DOHH2 (cell line): ENCODE measurements around the gene CACNA1I.

Experiments used
- H3F3A ChIP-seq: fragments of 200-600 bp; sonication (generic), shearing (Covaris generic); 2 replicates; pipeline ENCODE4 v1.6.0; 2016; ENCODE audit warnings: antibody characterized with exemption, mild to moderate bottlenecking; ENCODE audit not compliant: control insufficient read depth, insufficient read depth
- H3K27ac ChIP-seq: fragments of 200-600 bp; sonication (generic); 2 replicates; pipeline ENCODE4 v1.5.1; 2014; ENCODE audit warnings: low read depth, mild to moderate bottlenecking, low read length, moderate library complexity
- H3K27me3 ChIP-seq: fragments of 200-600 bp; sonication (generic); 2 replicates; pipeline ENCODE4 v1.6.1; 2014; ENCODE audit warnings: mild to moderate bottlenecking, low read length, mixed read lengths; ENCODE audit not compliant: control insufficient read depth
- H3K36me3 ChIP-seq: fragments of 200-600 bp; sonication (generic); 2 replicates; pipeline ENCODE4 v1.6.1; 2014; ENCODE audit warnings: mild to moderate bottlenecking, low read length, moderate library complexity, mixed read lengths; ENCODE audit not compliant: control insufficient read depth
- H3K4me1 ChIP-seq: fragments of 200-600 bp; sonication (generic); 2 replicates; pipeline ENCODE4 v1.6.1; 2014; ENCODE audit warnings: mild to moderate bottlenecking, low read length, mixed read lengths; ENCODE audit not compliant: control insufficient read depth
- H3K4me2 ChIP-seq: fragments of 200-600 bp; sonication (generic); 2 replicates; pipeline ENCODE4 v1.6.0; 2014; ENCODE audit warnings: mild to moderate bottlenecking, low read length, moderate library complexity
- H3K4me3 ChIP-seq: fragments of 200-600 bp; sonication (generic); 2 replicates; pipeline ENCODE4 v1.5.1; 2014; ENCODE audit warnings: mild to moderate bottlenecking, low read length, mixed read lengths
- H3K79me2 ChIP-seq: fragments of 200-600 bp; sonication (generic); 2 replicates; pipeline ENCODE4 v1.6.1; 2014; ENCODE audit warnings: mild to moderate bottlenecking, low read length, mixed read lengths; ENCODE audit not compliant: control insufficient read depth
- H3K9me2 ChIP-seq: fragments of 200-600 bp; sonication (generic); replicated peaks from 2 replicates; pipeline ENCODE4 v1.6.1; 2014; ENCODE audit warnings: mild to moderate bottlenecking, low read length, mixed read lengths; ENCODE audit not compliant: control insufficient read depth
- H3K9me3 ChIP-seq: fragments of 200-600 bp; sonication (generic); 2 replicates; pipeline ENCODE4 v1.6.1; 2014; ENCODE audit warnings: antibody characterized with exemption, low read length, mixed read lengths; ENCODE audit not compliant: control insufficient read depth, insufficient read depth
- H4K20me1 ChIP-seq: fragments of 200-600 bp; sonication (generic); 2 replicates; pipeline ENCODE4 v1.6.0; 2014; ENCODE audit warnings: low read depth, mild to moderate bottlenecking, antibody characterized with exemption, low read length, moderate library complexity; ENCODE audit not compliant: control insufficient read depth, insufficient read depth
- EZH2phosphoT487 ChIP-seq: fragments of 200-600 bp; sonication (generic); IDR thresholded peaks from 2 replicates; pipeline ENCODE4 v1.6.1; 2017; ENCODE audit warnings: borderline replicate concordance, mild to moderate bottlenecking, antibody characterized with exemption, low read length, moderate library complexity, mixed read lengths
- TF ChIP-seq, protein P1 (sequence below): fragments of 200-600 bp; sonication (generic); IDR thresholded peaks from one replicate; pipeline ENCODE4 v1.5.1; 2014; ENCODE audit warnings: antibody characterized with exemption, mild to moderate bottlenecking, low read depth, low read length; ENCODE audit not compliant: poor library complexity, severe bottlenecking

Gene CACNA1I

DNA sequence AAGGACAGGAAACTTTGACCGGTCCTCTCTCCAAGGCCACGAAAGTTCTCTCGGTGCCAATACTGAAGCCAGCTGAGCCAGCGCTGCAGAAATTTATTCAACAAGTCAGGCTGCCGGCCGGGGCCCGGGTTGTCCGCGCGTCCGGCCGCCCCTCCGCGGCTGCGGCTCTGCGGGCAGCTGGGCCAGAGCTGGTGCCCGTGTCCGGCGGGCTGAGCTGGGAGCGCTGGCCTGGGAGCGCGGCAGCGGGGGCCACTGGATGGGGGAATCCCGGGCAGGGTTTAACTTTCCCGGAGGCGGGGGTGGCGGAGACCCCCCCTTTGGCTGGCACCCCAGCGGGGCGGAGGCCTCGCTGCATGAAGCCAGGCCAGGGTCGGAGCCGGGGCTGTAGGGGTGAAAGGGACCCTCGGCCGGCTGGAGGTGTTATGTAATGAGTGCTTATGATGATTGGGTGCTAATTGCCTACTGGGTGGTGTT, 12.3 kb upstream of the CACNA1I start:
- Histone ChIP-seq H3K4me2 (no peak overlapping the region), H3K27me3 (peaks cover 5% of the 10 kb centered on the region; the same call in 1 of the 2 replicates), H3K4me3 (no peak overlapping the region)

GRCh38 chr22:39558950-39559349, 11.6 kb upstream of the CACNA1I start:
- no peaks in the 10 kb centered on the region for H3K9me2 ChIP-seq
- H3K4me3 ChIP-seq = no peak overlapping the region
- no peak for TF ChIP-seq EZH2phosphoT487
- TF ChIP-seq, protein P1, sequence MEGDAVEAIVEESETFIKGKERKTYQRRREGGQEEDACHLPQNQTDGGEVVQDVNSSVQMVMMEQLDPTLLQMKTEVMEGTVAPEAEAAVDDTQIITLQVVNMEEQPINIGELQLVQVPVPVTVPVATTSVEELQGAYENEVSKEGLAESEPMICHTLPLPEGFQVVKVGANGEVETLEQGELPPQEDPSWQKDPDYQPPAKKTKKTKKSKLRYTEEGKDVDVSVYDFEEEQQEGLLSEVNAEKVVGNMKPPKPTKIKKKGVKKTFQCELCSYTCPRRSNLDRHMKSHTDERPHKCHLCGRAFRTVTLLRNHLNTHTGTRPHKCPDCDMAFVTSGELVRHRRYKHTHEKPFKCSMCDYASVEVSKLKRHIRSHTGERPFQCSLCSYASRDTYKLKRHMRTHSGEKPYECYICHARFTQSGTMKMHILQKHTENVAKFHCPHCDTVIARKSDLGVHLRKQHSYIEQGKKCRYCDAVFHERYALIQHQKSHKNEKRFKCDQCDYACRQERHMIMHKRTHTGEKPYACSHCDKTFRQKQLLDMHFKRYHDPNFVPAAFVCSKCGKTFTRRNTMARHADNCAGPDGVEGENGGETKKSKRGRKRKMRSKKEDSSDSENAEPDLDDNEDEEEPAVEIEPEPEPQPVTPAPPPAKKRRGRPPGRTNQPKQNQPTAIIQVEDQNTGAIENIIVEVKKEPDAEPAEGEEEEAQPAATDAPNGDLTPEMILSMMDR = no peak
- H3K4me1 ChIP-seq = no peaks in the 10 kb centered on the region
- H3K4me2 ChIP-seq = no peak overlapping the region
- no peaks in the 10 kb centered on the region for H3K79me2 ChIP-seq
- no peaks in the 10 kb centered on the region for H4K20me1 ChIP-seq
- H3K9me3 ChIP-seq = no peaks in the 10 kb centered on the region; the same call in 1 of the 2 replicates
- no peaks in the 10 kb centered on the region for H3K36me3 ChIP-seq
- H3K27ac ChIP-seq = no peak overlapping the region
- H3K27me3 ChIP-seq = peaks cover 5% of the 10 kb centered on the region; the same call in 1 of the 2 replicates
- H3F3A ChIP-seq = no peaks in the 10 kb centered on the region

More for the DNA sequence above, 12.3 kb upstream of the CACNA1I start:
- no peaks in the 10 kb centered on the region for H3K9me3 ChIP-seq
- no peaks in the 10 kb centered on the region for H4K20me1 ChIP-seq
- H3K79me2 ChIP-seq = no peaks in the 10 kb centered on the region
- H3K27ac ChIP-seq = no peak overlapping the region
- no peaks in the 10 kb centered on the region for H3K36me3 ChIP-seq
- no peaks in the 10 kb centered on the region for H3K9me2 ChIP-seq
- TF ChIP-seq, protein P1 = no peak
- no peak for TF ChIP-seq EZH2phosphoT487
- H3K4me1 ChIP-seq = no peaks in the 10 kb centered on the region
- no peaks in the 10 kb centered on the region for H3F3A ChIP-seq

DNA sequence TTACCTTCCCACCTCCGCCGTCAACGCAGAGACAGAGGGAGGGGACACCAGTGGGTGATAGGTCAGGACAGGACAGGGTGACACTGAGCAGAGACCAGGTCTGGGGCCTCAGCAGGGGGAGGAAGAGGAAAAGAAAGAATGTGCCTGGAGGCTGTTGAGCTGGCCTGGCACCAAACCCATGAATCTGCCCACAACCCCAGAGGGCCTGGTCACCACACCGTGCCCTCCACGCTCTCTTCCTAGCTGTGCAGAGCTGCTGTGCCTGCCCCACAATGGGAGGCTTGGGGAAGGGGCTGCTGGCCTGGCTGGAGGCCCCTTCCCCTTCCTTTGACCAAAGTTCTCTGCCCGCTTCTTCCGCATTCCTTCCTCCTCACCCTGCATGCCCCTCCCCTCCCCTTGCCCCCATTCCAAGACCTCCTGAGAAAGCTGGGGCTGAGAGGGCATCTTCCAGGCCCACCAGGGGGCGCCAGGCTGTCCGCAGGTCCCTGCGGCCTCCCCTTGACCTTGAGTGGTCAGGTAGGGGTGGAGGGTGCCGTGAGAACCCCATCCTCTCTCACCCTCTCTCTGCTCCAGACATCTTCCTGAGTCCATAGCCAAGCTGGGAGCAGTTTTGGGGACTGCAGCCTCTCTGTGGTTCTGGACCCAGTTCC, 11.0 kb upstream of the CACNA1I start:
- TF ChIP-seq, protein P1 = peak; percentile 78
- TF ChIP-seq EZH2phosphoT487 = no peak

More for the DNA sequence above, 11.0 kb upstream of the CACNA1I start:
- Histone ChIP-seq H3K27ac (no peak overlapping the region), H3K9me2 (no peaks in the 10 kb centered on the region), H3K9me3 (no peaks in the 10 kb centered on the region; the same call in 1 of the 2 replicates), H4K20me1 (no peaks in the 10 kb centered on the region), H3K36me3 (no peaks in the 10 kb centered on the region), H3K79me2 (no peaks in the 10 kb centered on the region), H3K4me3 (no peak overlapping the region), H3K4me1 (no peaks in the 10 kb centered on the region), H3F3A (no peaks in the 10 kb centered on the region), H3K4me2 (no peak overlapping the region), H3K27me3 (0 out of 2 replicates have a peak, but pooled peaks cover 5% of the 10 kb centered on the region)
